Measurements from ENCODE around the gene YPEL2. TPM values are rescaled to one million over a fixed set of nuclear protein-coding genes. Genes with fewer than 3 reads are reported as not detected.

Gene YPEL2
- polyA plus RNA-seq, 1 of the 3 experiments (the other 2 are of a cell fraction) = 3.2 TPM

DNA sequence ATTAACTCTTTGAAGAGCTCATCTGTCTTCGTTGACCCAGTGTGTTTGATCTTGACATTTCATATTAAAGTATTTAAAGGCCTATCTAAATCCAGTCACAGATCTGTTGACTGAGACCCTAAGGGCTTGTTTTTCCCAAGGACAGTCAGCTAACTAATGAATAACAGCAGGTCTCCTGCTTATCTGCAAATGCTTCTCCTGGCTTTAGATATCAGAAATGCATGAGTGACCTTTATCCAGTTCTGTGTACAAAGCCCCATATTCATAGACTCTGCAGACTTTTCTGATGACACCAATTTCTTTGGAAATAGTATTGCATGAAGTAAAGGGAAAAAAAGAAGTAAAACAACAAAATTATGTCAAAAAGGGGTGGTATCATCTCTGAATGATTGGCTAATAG is 70.3 kb downstream of the YPEL2 start:
- TF ChIP-seq NFIC (IDR thresholded peaks at IDR 0.05; ENCODE audit: borderline replicate concordance) (no peak), ELF1 (IDR thresholded peaks at IDR 0.05) (no peak), POLR2AphosphoS5 (IDR thresholded peaks at IDR 0.05; ENCODE audit: low read depth, low read length) (peak; percentile 63), EP300 (IDR thresholded peaks at IDR 0.05; ENCODE audit: borderline replicate concordance in 1 of 2, low read depth in 1 of 2, low read length in 1 of 2) (peak in 1 of 2 experiments; percentile 98; a peak in 2 of 4 replicates), MEF2A (IDR thresholded peaks at IDR 0.05; ENCODE audit: borderline replicate concordance, low read depth) (no peak), RAD21 (IDR thresholded peaks at IDR 0.05; ENCODE audit: low read length) (peak; percentile 41), RCOR1 (IDR thresholded peaks at IDR 0.05; ENCODE audit: low read length) (peak; percentile 99), CHD2 (IDR thresholded peaks at IDR 0.05; ENCODE audit: low read length, partially characterized antibody) (peak; percentile 93), TEAD4 (IDR thresholded peaks at IDR 0.05; ENCODE audit: borderline replicate concordance, insufficient read depth) (peak; percentile 59; the same call in 1 of the 2 replicates), SMC3 (IDR thresholded peaks at IDR 0.05; ENCODE audit: low read depth, low read length) (0 out of 2 replicates have a peak, but pooled peaks have one; percentile 5), GABPA (IDR thresholded peaks at IDR 0.05; ENCODE audit: low read depth) (no peak), TCF12 (IDR thresholded peaks at IDR 0.05) (peak; percentile 82), GATA2 (CRISPR knock-in tag; IDR thresholded peaks at IDR 0.05) (peak; percentile 98), FOXJ3 (CRISPR knock-in tag; IDR thresholded peaks at IDR 0.05) (peak; percentile 98), PBX3 (IDR thresholded peaks at IDR 0.05) (0 out of 2 replicates have a peak, but pooled peaks have one; percentile 3), MXI1 (IDR thresholded peaks at IDR 0.05; ENCODE audit: low read depth, low read length) (peak; percentile 68), YY1 (IDR thresholded peaks at IDR 0.05; ENCODE audit: low read depth) (no peak)
- Histone ChIP-seq H3K9ac (no peak overlapping the region), H2AFZ (ENCODE audit: low read depth) (no peak overlapping the region), H3K9me2 (no peaks in the 10 kb centered on the region), H4K20me1 (ENCODE audit: insufficient read depth) (no peaks in the 10 kb centered on the region), H3F3A (replicated peaks; ENCODE audit: insufficient read depth) (peaks cover 3% of the 10 kb centered on the region), H3K79me2 (ENCODE audit: insufficient read depth) (no peaks in the 10 kb centered on the region), H3K27ac (ENCODE audit: low read depth in 2 of 2, low read length in 1 of 2) (peak overlapping the region; percentile 1 to 91; a peak in 2 of 4 replicates), H3K36me3 (replicated peaks in 1 of 2; ENCODE audit: control insufficient read depth in 1 of 2, insufficient read depth in 2 of 2, low read length in 1 of 2) (peaks cover 0 to 9% of the 10 kb centered on the region in 2 experiments), H3K4me2 (no peak overlapping the region), H3K4me3 (ENCODE audit: low read depth in 2 of 2, low read length in 1 of 2) (no peak overlapping the region), H3K9me3 (no peaks in the 10 kb centered on the region), H3K4me1 (ENCODE audit: control insufficient read depth in 1 of 2, insufficient read depth in 2 of 2, low read depth in 1 of 2, low read length in 1 of 2) (peaks cover 9 to 46% of the 10 kb centered on the region in 2 experiments; a peak in 2 of 4 replicates), H3K27me3 (ENCODE audit: insufficient read depth) (no peaks in the 10 kb centered on the region)
- 16% methylated on average over 1 of the region's 1 CpG for WGBS (ENCODE audit: low lambda C conversion rate)
- CTCF ChIA-PET = interaction anchor here (0.6 to 6.5 kb wide), 10 partner anchors 12 to 289 kb away, joined by 3 to 38 read pairs (median 5); no protein-coding TSS in a partner anchor
- POLR2A ChIA-PET = interaction anchor here (2.1 kb wide), 1 partner anchor 23 kb away, joined by 7 read pairs; no protein-coding TSS in a partner anchor
- peak; percentile 85 for DNase-seq

DNA sequence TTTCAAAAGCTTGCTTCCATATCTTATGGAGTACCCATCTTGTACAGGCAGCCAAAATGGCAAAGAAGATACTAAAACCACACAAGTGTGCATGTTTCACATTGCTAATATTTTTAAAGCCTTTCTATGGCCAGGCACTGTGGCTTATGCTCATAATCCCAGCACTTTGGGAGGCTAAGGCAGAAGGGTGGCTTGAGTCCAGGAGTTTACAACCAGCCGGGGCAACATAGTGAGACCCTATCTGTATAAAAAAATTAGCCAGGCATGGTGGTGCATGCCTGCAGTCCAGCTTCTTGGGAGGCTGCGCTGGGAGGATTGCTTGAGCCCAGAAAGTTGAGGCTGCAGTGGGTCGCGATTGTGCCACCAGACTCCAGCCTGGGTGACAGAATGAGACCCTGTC is 71.3 kb downstream of the YPEL2 start:
- TF ChIP-seq MAX (IDR thresholded peaks at IDR 0.05; ENCODE audit: low read depth) (no peak), CHD2 (IDR thresholded peaks at IDR 0.05; ENCODE audit: low read length, partially characterized antibody) (no peak), EP300 (IDR thresholded peaks at IDR 0.05; ENCODE audit: borderline replicate concordance in 1 of 2, low read depth in 1 of 2, low read length in 1 of 2) (no peak), FOXM1 (IDR thresholded peaks at IDR 0.05; ENCODE audit: low read depth) (no peak), JUND (IDR thresholded peaks at IDR 0.05) (no peak), EZH2phosphoT487 (IDR thresholded peaks at IDR 0.05; ENCODE audit: borderline replicate concordance, low read depth) (no peak), USF1 (IDR thresholded peaks at IDR 0.05; ENCODE audit: borderline replicate concordance, low read depth) (no peak), MXI1 (IDR thresholded peaks at IDR 0.05; ENCODE audit: low read depth, low read length) (no peak)
- TF ChIP-seq, protein P1, sequence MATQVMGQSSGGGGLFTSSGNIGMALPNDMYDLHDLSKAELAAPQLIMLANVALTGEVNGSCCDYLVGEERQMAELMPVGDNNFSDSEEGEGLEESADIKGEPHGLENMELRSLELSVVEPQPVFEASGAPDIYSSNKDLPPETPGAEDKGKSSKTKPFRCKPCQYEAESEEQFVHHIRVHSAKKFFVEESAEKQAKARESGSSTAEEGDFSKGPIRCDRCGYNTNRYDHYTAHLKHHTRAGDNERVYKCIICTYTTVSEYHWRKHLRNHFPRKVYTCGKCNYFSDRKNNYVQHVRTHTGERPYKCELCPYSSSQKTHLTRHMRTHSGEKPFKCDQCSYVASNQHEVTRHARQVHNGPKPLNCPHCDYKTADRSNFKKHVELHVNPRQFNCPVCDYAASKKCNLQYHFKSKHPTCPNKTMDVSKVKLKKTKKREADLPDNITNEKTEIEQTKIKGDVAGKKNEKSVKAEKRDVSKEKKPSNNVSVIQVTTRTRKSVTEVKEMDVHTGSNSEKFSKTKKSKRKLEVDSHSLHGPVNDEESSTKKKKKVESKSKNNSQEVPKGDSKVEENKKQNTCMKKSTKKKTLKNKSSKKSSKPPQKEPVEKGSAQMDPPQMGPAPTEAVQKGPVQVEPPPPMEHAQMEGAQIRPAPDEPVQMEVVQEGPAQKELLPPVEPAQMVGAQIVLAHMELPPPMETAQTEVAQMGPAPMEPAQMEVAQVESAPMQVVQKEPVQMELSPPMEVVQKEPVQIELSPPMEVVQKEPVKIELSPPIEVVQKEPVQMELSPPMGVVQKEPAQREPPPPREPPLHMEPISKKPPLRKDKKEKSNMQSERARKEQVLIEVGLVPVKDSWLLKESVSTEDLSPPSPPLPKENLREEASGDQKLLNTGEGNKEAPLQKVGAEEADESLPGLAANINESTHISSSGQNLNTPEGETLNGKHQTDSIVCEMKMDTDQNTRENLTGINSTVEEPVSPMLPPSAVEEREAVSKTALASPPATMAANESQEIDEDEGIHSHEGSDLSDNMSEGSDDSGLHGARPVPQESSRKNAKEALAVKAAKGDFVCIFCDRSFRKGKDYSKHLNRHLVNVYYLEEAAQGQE (IDR thresholded peaks at IDR 0.05; ENCODE audit: low read depth, low read length) = no peak
- Histone ChIP-seq H3K4me3 (ENCODE audit: low read depth in 2 of 2, low read length in 1 of 2) (no peak overlapping the region), H3K9me3 (no peaks in the 10 kb centered on the region), H3F3A (replicated peaks; ENCODE audit: insufficient read depth) (peaks cover 11% of the 10 kb centered on the region), H3K79me2 (ENCODE audit: insufficient read depth) (no peaks in the 10 kb centered on the region), H2AFZ (ENCODE audit: low read depth) (no peak overlapping the region), H3K9me2 (no peaks in the 10 kb centered on the region), H3K27me3 (ENCODE audit: insufficient read depth) (no peaks in the 10 kb centered on the region), H3K27ac (ENCODE audit: low read depth in 2 of 2, low read length in 1 of 2) (peak overlapping the region in 1 of 2 experiments; percentile 11; a peak in 2 of 4 replicates), H3K4me1 (ENCODE audit: control insufficient read depth in 1 of 2, insufficient read depth in 2 of 2, low read depth in 1 of 2, low read length in 1 of 2) (peaks cover 9 to 51% of the 10 kb centered on the region in 2 experiments; a peak in 2 of 4 replicates), H3K4me2 (no peak overlapping the region), H3K9ac (no peak overlapping the region), H4K20me1 (ENCODE audit: insufficient read depth) (no peaks in the 10 kb centered on the region), H3K36me3 (replicated peaks in 1 of 2; ENCODE audit: control insufficient read depth in 1 of 2, insufficient read depth in 2 of 2, low read length in 1 of 2) (peaks cover 0 to 3% of the 10 kb centered on the region in 2 experiments)
- ChIA-PET CTCF (interaction anchor here (0.9 to 6.5 kb wide), 11 partner anchors 11 to 119 kb away, joined by 3 to 38 read pairs (median 7); no protein-coding TSS in a partner anchor), POLR2A (no interaction called here)
- DNase-seq = no peak
- 94% methylated on average over 4 of the region's 4 CpGs for WGBS (ENCODE audit: low lambda C conversion rate)

Measured in SK-N-SH (cell line).